ENCODE measurements around the gene DAP.

The DAP gene

DNA sequence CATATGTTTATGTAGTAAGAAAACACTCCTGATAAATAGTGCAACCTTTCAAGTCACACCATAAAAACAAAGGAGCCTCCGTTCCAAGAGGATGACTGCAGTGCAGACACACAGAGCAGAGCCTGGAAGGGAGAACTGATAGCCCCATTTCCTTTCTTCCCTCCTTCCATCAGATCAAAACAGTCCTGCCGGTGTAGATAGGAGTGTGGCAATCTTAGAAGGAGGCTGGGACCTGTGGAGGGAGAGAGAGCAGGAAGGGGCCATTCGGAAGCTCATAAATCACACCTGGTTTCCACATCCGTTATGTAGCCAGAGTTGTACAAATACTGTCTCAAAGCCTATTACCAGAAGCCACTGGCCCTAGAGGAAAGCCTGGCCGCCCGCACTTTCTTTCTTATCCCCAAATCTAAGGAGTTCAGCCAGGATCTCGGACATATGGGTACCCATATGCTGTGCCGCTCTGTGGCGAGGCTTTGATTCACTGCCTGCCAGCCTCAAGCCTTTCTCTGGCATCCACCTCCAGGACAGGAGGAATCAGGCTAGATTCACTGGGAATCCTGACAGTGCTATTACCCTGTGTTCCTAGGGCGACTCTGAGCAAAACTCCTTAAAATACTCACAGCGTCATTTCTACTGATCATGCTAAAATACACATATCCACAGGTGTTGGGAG is 26.9 kb downstream of the DAP start:
- Histone ChIP-seq H3K9ac (ENCODE audit: low read depth, low read length) (no peak overlapping the region), H3K27ac (ENCODE audit: low read depth, low read length) (no peak overlapping the region), H3K4me3 (ENCODE audit: low read length) (no peak overlapping the region), H3K36me3 (ENCODE audit: insufficient read depth, low read length) (peaks cover 18% of the 10 kb centered on the region), H3K27me3 (ENCODE audit: insufficient read depth, low read length) (no peaks in the 10 kb centered on the region), H3K9me3 (ENCODE audit: insufficient read depth, low read depth, low read length) (no peaks in the 10 kb centered on the region), H3K4me1 (ENCODE audit: insufficient read depth, low read length) (no peaks in the 10 kb centered on the region)
- 93% methylated on average over 9 of the region's 11 CpGs for WGBS

DNA sequence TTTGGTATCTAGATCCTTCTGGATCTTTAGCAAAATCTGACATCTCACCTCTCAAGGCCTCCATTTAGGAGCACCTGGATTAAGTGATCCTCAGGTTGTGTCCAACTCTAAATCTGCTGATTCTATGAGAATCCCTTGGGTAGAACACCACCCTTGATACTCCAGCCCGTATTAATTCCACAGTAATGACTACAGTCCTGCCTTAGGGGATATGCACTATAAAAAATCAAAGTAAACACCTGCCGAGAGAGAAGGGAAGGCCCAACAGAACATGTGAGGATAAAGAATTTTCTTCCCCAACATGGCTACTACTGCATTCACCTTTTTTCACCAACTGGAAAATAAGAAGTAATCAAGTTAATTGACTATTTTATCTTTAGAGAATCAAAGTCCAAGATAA is 27.6 kb downstream of the DAP start:
- no peak overlapping the region for H3K4me3 ChIP-seq (ENCODE audit: low read length)
- 88% methylated on average over 2 of the region's 2 CpGs for WGBS
- no peaks in the 10 kb centered on the region for H3K9me3 ChIP-seq (ENCODE audit: insufficient read depth, low read depth, low read length)
- no peak overlapping the region for H3K27ac ChIP-seq (ENCODE audit: low read depth, low read length)
- H3K9ac ChIP-seq (ENCODE audit: low read depth, low read length), result no peak overlapping the region
- peaks cover 18% of the 10 kb centered on the region for H3K36me3 ChIP-seq (ENCODE audit: insufficient read depth, low read length)
- no peaks in the 10 kb centered on the region for H3K4me1 ChIP-seq (ENCODE audit: insufficient read depth, low read length)
- H3K27me3 ChIP-seq (ENCODE audit: insufficient read depth, low read length), result no peaks in the 10 kb centered on the region

DNA sequence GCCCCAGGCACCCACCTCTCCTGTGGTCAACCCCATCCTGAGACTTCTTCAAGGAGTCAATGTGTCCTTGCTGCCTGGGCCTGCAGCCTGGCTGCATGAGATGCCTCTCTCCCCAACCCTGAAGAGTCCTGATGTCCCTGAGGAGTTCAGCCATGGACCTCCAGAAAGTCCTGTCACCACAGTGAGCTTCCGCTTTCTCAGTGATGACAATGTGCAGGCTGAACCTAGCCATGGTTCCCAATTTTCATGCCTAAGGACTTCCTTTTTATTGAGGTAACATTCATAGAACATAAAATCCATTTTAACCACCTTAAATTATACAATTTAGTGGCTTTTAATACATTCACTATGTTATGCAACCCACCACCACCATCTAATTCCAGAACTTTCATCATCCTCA is 29.1 kb downstream of the DAP start:
- Histone ChIP-seq H3K9ac (ENCODE audit: low read depth, low read length) (no peak overlapping the region), H3K36me3 (ENCODE audit: insufficient read depth, low read length) (peaks cover 13% of the 10 kb centered on the region; the same call in 1 of the 2 replicates), H3K4me3 (ENCODE audit: low read length) (no peak overlapping the region), H3K4me1 (ENCODE audit: insufficient read depth, low read length) (no peaks in the 10 kb centered on the region), H3K27ac (ENCODE audit: low read depth, low read length) (no peak overlapping the region), H3K9me3 (ENCODE audit: insufficient read depth, low read depth, low read length) (no peaks in the 10 kb centered on the region), H3K27me3 (ENCODE audit: insufficient read depth, low read length) (no peaks in the 10 kb centered on the region)
- 98% methylated on average over 1 of the region's 1 CpG for WGBS

DNA sequence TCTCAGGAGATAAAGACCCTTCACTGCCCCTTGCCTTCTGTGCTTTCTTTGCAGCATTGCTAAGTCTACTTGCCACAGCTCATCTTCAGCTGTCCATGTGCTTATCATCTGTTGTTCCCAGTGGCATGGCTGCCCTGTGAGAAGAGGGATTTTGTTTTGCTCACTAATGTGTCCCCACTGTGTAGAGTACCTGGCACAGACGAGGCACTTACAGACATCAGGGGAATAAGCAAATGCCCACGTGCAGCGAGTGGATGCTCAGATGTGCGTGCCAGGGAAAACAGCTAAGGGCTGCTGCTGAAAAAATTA is 31.0 kb downstream of the DAP start:
- Histone ChIP-seq H3K4me1 (ENCODE audit: insufficient read depth, low read length) (no peaks in the 10 kb centered on the region), H3K4me3 (ENCODE audit: low read length) (no peak overlapping the region), H3K9ac (ENCODE audit: low read depth, low read length) (no peak overlapping the region), H3K27me3 (ENCODE audit: insufficient read depth, low read length) (no peaks in the 10 kb centered on the region), H3K27ac (ENCODE audit: low read depth, low read length) (no peak overlapping the region), H3K9me3 (ENCODE audit: insufficient read depth, low read depth, low read length) (no peaks in the 10 kb centered on the region), H3K36me3 (ENCODE audit: insufficient read depth, low read length) (peaks cover 13% of the 10 kb centered on the region; the same call in 1 of the 2 replicates)
- WGBS, result 93% methylated on average over 4 of the region's 4 CpGs

DNA sequence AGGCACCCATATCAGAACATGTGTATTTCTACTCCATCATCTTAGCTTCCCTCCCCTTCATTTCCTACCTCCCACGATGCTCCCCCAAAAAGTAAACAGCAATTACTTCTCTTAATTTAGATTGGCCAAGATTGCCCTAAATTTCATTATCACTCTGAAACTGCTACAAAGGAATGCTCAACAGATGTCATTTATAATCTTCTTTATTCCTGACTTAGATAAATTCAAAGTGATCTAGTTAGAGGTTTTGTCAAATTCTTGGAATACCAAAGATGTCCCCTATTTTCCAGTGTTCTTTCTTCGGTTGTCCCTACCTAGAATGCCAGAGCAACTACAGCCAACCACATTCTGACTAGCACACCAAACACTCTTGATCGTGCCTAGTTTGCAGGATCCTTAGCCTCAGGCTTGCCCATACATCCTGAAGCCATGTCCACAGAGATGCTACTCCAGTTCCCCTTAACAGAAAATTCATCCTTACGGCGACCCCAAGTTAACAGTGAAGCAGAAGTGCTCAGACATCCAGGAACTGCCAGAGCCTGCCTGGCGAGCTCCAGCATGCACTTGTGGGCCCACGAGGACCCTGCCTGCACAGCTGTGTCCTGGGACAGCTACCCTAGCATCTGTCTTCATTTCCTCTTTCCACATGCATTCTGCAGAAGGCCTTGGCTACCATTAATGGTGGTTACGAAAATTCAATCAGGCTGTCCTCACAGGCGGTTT is 31.6 kb downstream of the DAP start:
- WGBS, result 89% methylated on average over 9 of the region's 9 CpGs
- H3K9me3 ChIP-seq (ENCODE audit: insufficient read depth, low read depth, low read length), result no peaks in the 10 kb centered on the region
- no peaks in the 10 kb centered on the region for H3K27me3 ChIP-seq (ENCODE audit: insufficient read depth, low read length)
- H3K4me1 ChIP-seq (ENCODE audit: insufficient read depth, low read length), result no peaks in the 10 kb centered on the region
- no peak overlapping the region for H3K4me3 ChIP-seq (ENCODE audit: low read length)
- peak overlapping the region; percentile 33; the same call in 1 of the 2 replicates for H3K9ac ChIP-seq (ENCODE audit: low read depth, low read length)
- H3K36me3 ChIP-seq (ENCODE audit: insufficient read depth, low read length), result peaks cover 13% of the 10 kb centered on the region; the same call in 1 of the 2 replicates
- no peak overlapping the region for H3K27ac ChIP-seq (ENCODE audit: low read depth, low read length)

GRCh38 chr5:10728679-10729078 is 32.4 kb downstream of the DAP start:
- no peak overlapping the region for H3K4me3 ChIP-seq (ENCODE audit: low read length)
- WGBS, result 92% methylated on average over 6 of the region's 6 CpGs
- peaks cover 13% of the 10 kb centered on the region; the same call in 1 of the 2 replicates for H3K36me3 ChIP-seq (ENCODE audit: insufficient read depth, low read length)
- H3K27me3 ChIP-seq (ENCODE audit: insufficient read depth, low read length), result no peaks in the 10 kb centered on the region
- H3K4me1 ChIP-seq (ENCODE audit: insufficient read depth, low read length), result no peaks in the 10 kb centered on the region
- H3K9ac ChIP-seq (ENCODE audit: low read depth, low read length), result no peak overlapping the region
- H3K27ac ChIP-seq (ENCODE audit: low read depth, low read length), result no peak overlapping the region
- no peaks in the 10 kb centered on the region for H3K9me3 ChIP-seq (ENCODE audit: insufficient read depth, low read depth, low read length)

- no peaks in the 10 kb centered on the region for H3K9me3 ChIP-seq (ENCODE audit: insufficient read depth, low read depth, low read length)
- no peaks in the 10 kb centered on the region for H3K27me3 ChIP-seq (ENCODE audit: insufficient read depth, low read length)
- WGBS, result 99% methylated on average over 2 of the region's 3 CpGs
- H3K9ac ChIP-seq (ENCODE audit: low read depth, low read length), result no peak overlapping the region
- H3K36me3 ChIP-seq (ENCODE audit: insufficient read depth, low read length), result peaks cover 12% of the 10 kb centered on the region; the same call in 1 of the 2 replicates
- H3K27ac ChIP-seq (ENCODE audit: low read depth, low read length), result no peak overlapping the region
- no peaks in the 10 kb centered on the region for H3K4me1 ChIP-seq (ENCODE audit: insufficient read depth, low read length)
- no peak overlapping the region for H3K4me3 ChIP-seq (ENCODE audit: low read length)
Observed at GRCh38 chr5:10727861-10728260, 33.2 kb downstream of the DAP start.

DNA sequence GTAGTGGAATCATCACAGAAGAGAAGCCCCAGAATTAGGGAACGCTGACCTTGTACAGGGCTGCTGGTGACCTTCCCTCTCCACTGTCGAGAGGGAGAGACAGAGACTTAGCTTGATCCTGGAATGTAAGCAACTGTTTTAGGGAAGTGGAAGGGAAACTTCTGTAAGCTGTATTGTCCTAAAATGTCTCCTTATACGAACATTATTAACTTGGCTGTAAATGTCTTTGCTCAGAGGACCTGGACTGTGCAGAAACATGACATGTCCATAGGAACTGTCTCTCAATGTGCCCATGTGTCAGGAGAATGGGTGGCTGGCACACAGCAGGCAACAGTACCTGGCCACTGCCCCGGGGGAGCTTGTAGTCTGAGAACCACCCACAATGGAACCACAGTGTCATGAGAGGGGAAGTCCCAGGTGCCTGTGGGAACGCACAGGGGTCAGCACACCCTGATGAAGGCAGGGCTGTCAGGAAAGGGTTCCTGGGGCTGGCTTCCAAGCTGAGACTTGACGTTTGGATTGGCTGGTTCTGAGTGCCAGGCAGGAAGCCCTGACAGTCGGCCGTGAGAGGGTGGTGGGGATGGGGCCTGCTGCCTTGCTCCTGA is 34.0 kb downstream of the DAP start:
- Histone ChIP-seq H3K9ac (ENCODE audit: low read depth, low read length) (no peak overlapping the region), H3K27ac (ENCODE audit: low read depth, low read length) (no peak overlapping the region), H3K27me3 (ENCODE audit: insufficient read depth, low read length) (no peaks in the 10 kb centered on the region), H3K4me3 (ENCODE audit: low read length) (no peak overlapping the region), H3K9me3 (ENCODE audit: insufficient read depth, low read depth, low read length) (no peaks in the 10 kb centered on the region), H3K4me1 (ENCODE audit: insufficient read depth, low read length) (no peaks in the 10 kb centered on the region), H3K36me3 (ENCODE audit: insufficient read depth, low read length) (peaks cover 4% of the 10 kb centered on the region; the same call in 1 of the 2 replicates)
- 89% methylated on average over 8 of the region's 8 CpGs for WGBS

DNA sequence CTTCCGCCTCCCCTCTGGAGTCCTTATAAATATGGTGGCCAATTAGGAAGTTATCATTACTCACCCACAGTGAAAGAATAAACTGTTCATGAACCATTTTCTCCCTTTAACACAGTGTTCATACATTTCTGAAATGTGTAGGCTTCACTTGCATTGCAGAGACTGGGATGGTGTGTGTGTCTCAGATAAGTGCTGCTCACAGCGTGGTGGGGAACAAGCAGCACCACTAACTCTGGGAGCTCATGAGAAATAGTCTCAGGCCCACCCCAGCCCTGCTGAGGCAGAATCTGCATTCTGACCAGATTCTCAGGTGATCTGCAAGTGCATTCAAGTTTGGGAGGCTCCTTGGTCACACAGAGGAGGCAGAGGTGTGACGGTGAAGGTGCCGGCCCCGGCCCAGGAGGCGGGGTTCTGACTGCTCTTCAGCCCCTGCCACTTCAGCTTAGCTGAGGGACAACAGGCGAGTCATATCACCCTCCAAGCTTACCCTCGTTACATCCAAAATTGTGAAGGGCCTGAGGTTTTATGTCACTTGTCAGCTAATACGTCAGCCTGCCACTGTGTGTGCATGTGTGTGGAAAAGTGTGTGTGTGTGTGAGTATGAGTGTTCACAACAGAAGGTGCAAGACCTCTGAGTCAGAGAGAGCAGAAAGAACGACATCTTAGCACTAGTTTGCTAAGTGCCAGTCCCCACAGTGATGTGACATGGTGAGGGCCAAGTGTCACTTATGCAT is 34.7 kb downstream of the DAP start:
- Histone ChIP-seq H3K27me3 (ENCODE audit: insufficient read depth, low read length) (no peaks in the 10 kb centered on the region), H3K27ac (ENCODE audit: low read depth, low read length) (no peak overlapping the region), H3K36me3 (ENCODE audit: insufficient read depth, low read length) (no peaks in the 10 kb centered on the region), H3K4me3 (ENCODE audit: low read length) (no peak overlapping the region), H3K9ac (ENCODE audit: low read depth, low read length) (no peak overlapping the region), H3K4me1 (ENCODE audit: insufficient read depth, low read length) (no peaks in the 10 kb centered on the region), H3K9me3 (ENCODE audit: insufficient read depth, low read depth, low read length) (no peaks in the 10 kb centered on the region)
- WGBS, result 89% methylated on average over 10 of the region's 10 CpGs

- no peaks in the 10 kb centered on the region for H3K9me3 ChIP-seq (ENCODE audit: insufficient read depth, low read depth, low read length)
- H3K36me3 ChIP-seq (ENCODE audit: insufficient read depth, low read length), result peaks cover 2% of the 10 kb centered on the region; the same call in 1 of the 2 replicates
- no peak overlapping the region for H3K27ac ChIP-seq (ENCODE audit: low read depth, low read length)
- WGBS, result 78% methylated on average over 1 of the region's 1 CpG
- H3K4me1 ChIP-seq (ENCODE audit: insufficient read depth, low read length), result no peaks in the 10 kb centered on the region
- no peak overlapping the region for H3K4me3 ChIP-seq (ENCODE audit: low read length)
- H3K9ac ChIP-seq (ENCODE audit: low read depth, low read length), result no peak overlapping the region
- H3K27me3 ChIP-seq (ENCODE audit: insufficient read depth, low read length), result no peaks in the 10 kb centered on the region
Observed at GRCh38 chr5:10725636-10726035, 35.4 kb downstream of the DAP start.
